Ishikawa (cell line): ENCODE measurements around the gene CLDN3.
A peak's percentile ranks its signal among the peaks of the same experiment; 100 is the strongest.

Experiments
- CEBPB ChIP-seq: IDR thresholded peaks from 2 replicates; pipeline ENCODE4 v1.6.1; 2012
- CREB1 ChIP-seq: IDR thresholded peaks from 2 replicates; pipeline ENCODE4 v1.6.1; 2012; ENCODE audit warnings: low read depth
- EGR1 ChIP-seq: IDR thresholded peaks from 2 replicates; pipeline ENCODE4 v1.6.1; 2012
- EP300 ChIP-seq: IDR thresholded peaks from 2 replicates; pipeline ENCODE4 v1.6.1; 2012; ENCODE audit warnings: borderline replicate concordance
- FOXM1 ChIP-seq: IDR thresholded peaks from 2 replicates; pipeline ENCODE4 v1.6.1; 2012; ENCODE audit warnings: low read depth, borderline replicate concordance
- MAX ChIP-seq: IDR thresholded peaks from 2 replicates; pipeline ENCODE4 v1.6.1; 2012
- NFIC ChIP-seq: IDR thresholded peaks from 2 replicates; pipeline ENCODE4 v1.6.1; 2012
- RAD21 ChIP-seq: IDR thresholded peaks from 2 replicates; pipeline ENCODE4 v1.6.1; 2012; ENCODE audit warnings: low read depth
- TAF1 ChIP-seq: IDR thresholded peaks from 2 replicates; pipeline ENCODE4 v1.6.1; 2012; ENCODE audit warnings: low read depth, mild to moderate bottlenecking
- TCF12 ChIP-seq: IDR thresholded peaks from 2 replicates; pipeline ENCODE4 v1.6.1; 2012; ENCODE audit warnings: low read depth
- TEAD4 ChIP-seq: IDR thresholded peaks from 2 replicates; pipeline ENCODE4 v1.6.1; 2012
- YY1 ChIP-seq: IDR thresholded peaks from 2 replicates; pipeline ENCODE4 v1.6.1; 2012; ENCODE audit warnings: low read depth
- ZBTB7A ChIP-seq: IDR thresholded peaks from 2 replicates; pipeline ENCODE4 v1.6.1; 2012; ENCODE audit warnings: low read depth
- TF ChIP-seq, protein P1 (sequence below): IDR thresholded peaks from 2 replicates; pipeline ENCODE4 v1.6.1; 2012
- TF ChIP-seq, protein P2 (sequence below): IDR thresholded peaks from 2 replicates; pipeline ENCODE4 v1.6.1; 2012; ENCODE audit warnings: low read depth, mild to moderate bottlenecking

Gene CLDN3

GRCh38 chr7:73722785-73723184 is 47.3 kb downstream of the CLDN3 start:
- TF ChIP-seq FOXM1 = no peak
- TF ChIP-seq CEBPB = no peak
- no peak for TF ChIP-seq YY1
- no peak for TF ChIP-seq EP300
- no peak for TF ChIP-seq TEAD4
- no peak for TF ChIP-seq NFIC
- TF ChIP-seq, protein P1, sequence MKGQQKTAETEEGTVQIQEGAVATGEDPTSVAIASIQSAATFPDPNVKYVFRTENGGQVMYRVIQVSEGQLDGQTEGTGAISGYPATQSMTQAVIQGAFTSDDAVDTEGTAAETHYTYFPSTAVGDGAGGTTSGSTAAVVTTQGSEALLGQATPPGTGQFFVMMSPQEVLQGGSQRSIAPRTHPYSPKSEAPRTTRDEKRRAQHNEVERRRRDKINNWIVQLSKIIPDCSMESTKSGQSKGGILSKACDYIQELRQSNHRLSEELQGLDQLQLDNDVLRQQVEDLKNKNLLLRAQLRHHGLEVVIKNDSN = no peak
- TF ChIP-seq, protein P2, sequence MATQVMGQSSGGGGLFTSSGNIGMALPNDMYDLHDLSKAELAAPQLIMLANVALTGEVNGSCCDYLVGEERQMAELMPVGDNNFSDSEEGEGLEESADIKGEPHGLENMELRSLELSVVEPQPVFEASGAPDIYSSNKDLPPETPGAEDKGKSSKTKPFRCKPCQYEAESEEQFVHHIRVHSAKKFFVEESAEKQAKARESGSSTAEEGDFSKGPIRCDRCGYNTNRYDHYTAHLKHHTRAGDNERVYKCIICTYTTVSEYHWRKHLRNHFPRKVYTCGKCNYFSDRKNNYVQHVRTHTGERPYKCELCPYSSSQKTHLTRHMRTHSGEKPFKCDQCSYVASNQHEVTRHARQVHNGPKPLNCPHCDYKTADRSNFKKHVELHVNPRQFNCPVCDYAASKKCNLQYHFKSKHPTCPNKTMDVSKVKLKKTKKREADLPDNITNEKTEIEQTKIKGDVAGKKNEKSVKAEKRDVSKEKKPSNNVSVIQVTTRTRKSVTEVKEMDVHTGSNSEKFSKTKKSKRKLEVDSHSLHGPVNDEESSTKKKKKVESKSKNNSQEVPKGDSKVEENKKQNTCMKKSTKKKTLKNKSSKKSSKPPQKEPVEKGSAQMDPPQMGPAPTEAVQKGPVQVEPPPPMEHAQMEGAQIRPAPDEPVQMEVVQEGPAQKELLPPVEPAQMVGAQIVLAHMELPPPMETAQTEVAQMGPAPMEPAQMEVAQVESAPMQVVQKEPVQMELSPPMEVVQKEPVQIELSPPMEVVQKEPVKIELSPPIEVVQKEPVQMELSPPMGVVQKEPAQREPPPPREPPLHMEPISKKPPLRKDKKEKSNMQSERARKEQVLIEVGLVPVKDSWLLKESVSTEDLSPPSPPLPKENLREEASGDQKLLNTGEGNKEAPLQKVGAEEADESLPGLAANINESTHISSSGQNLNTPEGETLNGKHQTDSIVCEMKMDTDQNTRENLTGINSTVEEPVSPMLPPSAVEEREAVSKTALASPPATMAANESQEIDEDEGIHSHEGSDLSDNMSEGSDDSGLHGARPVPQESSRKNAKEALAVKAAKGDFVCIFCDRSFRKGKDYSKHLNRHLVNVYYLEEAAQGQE = no peak
- no peak for TF ChIP-seq CREB1
- no peak for TF ChIP-seq ZBTB7A
- TF ChIP-seq MAX = no peak
- TF ChIP-seq TAF1 = no peak
- no peak for TF ChIP-seq RAD21
- no peak for TF ChIP-seq EGR1

GRCh38 chr7:73721377-73721817 is 48.7 kb downstream of the CLDN3 start:
- TF ChIP-seq TCF12 = peak; percentile 44; the same call in 1 of the 2 replicates
- TF ChIP-seq EP300 = peak; percentile 17; the same call in 1 of the 2 replicates
- no peak for TF ChIP-seq MAX
- peak; percentile 92 for TF ChIP-seq NFIC

DNA sequence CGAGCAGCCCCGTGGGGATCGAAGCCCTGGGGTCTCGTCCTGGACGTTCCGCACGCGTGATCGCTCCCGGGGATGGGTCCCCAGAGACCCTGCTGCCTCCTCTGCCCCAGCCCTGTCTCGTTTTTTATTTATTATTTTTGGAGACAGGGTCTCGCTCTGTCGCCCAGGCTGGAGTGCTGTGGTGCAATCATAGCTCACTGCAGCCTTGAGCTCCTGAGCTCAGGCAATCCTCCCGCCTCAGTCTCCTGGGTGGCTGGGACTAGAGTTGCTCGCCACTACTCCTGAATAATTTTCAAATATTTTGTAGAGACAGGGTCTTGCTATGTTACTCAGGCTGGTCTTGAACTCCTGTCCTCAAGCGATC is 50.3 kb downstream of the CLDN3 start:
- peak; percentile 59 for TF ChIP-seq CEBPB
- TF ChIP-seq EP300 = no peak
